ENCODE data around the gene PANK4. TPM values are rescaled to one million over a fixed set of nuclear protein-coding genes. Genes with fewer than 3 reads are reported as not detected.

PANK4 gene
- total RNA-seq, 1 donor from 2014 or later: 42.5 TPM

GRCh38 chr1:2466958-2467554 lies 59.3 kb downstream of the PANK4 start:
- Mint-ChIP-seq H3K36me3 (ENCODE audit: insufficient read depth) (no peaks in the 10 kb centered on the region), H3K4me1 (ENCODE audit: low read depth) (no peaks in the 10 kb centered on the region), H3K9me3 (ENCODE audit: low read depth) (no peaks in the 10 kb centered on the region), H3K27ac (no peak overlapping the region), H3K27me3 (peaks cover 21% of the 10 kb centered on the region), H3K4me3 (ENCODE audit: low read depth) (no peak overlapping the region)
- no peak for DNase-seq (ENCODE audit: low spot score, unreplicated experiment)
- no peak for TF ChIP-seq CTCF (IDR thresholded peaks at IDR 0.05; ENCODE audit: unreplicated experiment)

GRCh38 chr1:2466270-2466665 lies 60.1 kb downstream of the PANK4 start:
- peaks cover 21% of the 10 kb centered on the region for H3K27me3 Mint-ChIP-seq
- no peaks in the 10 kb centered on the region for H3K4me1 Mint-ChIP-seq (ENCODE audit: low read depth)
- no peaks in the 10 kb centered on the region for H3K36me3 Mint-ChIP-seq (ENCODE audit: insufficient read depth)
- TF ChIP-seq CTCF (IDR thresholded peaks at IDR 0.05; ENCODE audit: unreplicated experiment): no peak
- H3K9me3 Mint-ChIP-seq (ENCODE audit: low read depth): no peaks in the 10 kb centered on the region
- DNase-seq (ENCODE audit: low spot score, unreplicated experiment): no peak
- no peak overlapping the region for H3K4me3 Mint-ChIP-seq (ENCODE audit: low read depth)
- H3K27ac Mint-ChIP-seq: no peak overlapping the region

- no peaks in the 10 kb centered on the region for H3K36me3 Mint-ChIP-seq (ENCODE audit: insufficient read depth)
- no peak for DNase-seq (ENCODE audit: low spot score, unreplicated experiment)
- no peak for TF ChIP-seq CTCF (IDR thresholded peaks at IDR 0.05; ENCODE audit: unreplicated experiment)
- no peaks in the 10 kb centered on the region for H3K4me1 Mint-ChIP-seq (ENCODE audit: low read depth)
- H3K27ac Mint-ChIP-seq: no peak overlapping the region
- no peak overlapping the region for H3K4me3 Mint-ChIP-seq (ENCODE audit: low read depth)
- H3K27me3 Mint-ChIP-seq: peaks cover 21% of the 10 kb centered on the region
- H3K9me3 Mint-ChIP-seq (ENCODE audit: low read depth): no peaks in the 10 kb centered on the region
These were observed 60.8 kb downstream of the PANK4 start for GRCh38 chr1:2465371-2466269.

- no peaks in the 10 kb centered on the region for H3K4me1 Mint-ChIP-seq (ENCODE audit: low read depth)
- H3K27ac Mint-ChIP-seq: no peak overlapping the region
- TF ChIP-seq CTCF (IDR thresholded peaks at IDR 0.05; ENCODE audit: unreplicated experiment): no peak
- no peaks in the 10 kb centered on the region for H3K9me3 Mint-ChIP-seq (ENCODE audit: low read depth)
- DNase-seq (ENCODE audit: low spot score, unreplicated experiment): no peak
- H3K27me3 Mint-ChIP-seq: peaks cover 17% of the 10 kb centered on the region
- no peaks in the 10 kb centered on the region for H3K36me3 Mint-ChIP-seq (ENCODE audit: insufficient read depth)
- no peak overlapping the region for H3K4me3 Mint-ChIP-seq (ENCODE audit: low read depth)
These were observed 63.0 kb downstream of the PANK4 start for GRCh38 chr1:2463396-2463795.

- no peak overlapping the region for H3K4me3 Mint-ChIP-seq (ENCODE audit: low read depth)
- H3K27me3 Mint-ChIP-seq: peaks cover 14% of the 10 kb centered on the region
These were observed 63.6 kb downstream of the PANK4 start for GRCh38 chr1:2462819-2463218.

More at GRCh38 chr1:2462819-2463218, 63.6 kb downstream of the PANK4 start:
- DNase-seq (ENCODE audit: low spot score, unreplicated experiment): no peak
- H3K4me1 Mint-ChIP-seq (ENCODE audit: low read depth): no peaks in the 10 kb centered on the region
- H3K36me3 Mint-ChIP-seq (ENCODE audit: insufficient read depth): no peaks in the 10 kb centered on the region
- no peaks in the 10 kb centered on the region for H3K9me3 Mint-ChIP-seq (ENCODE audit: low read depth)
- no peak for TF ChIP-seq CTCF (IDR thresholded peaks at IDR 0.05; ENCODE audit: unreplicated experiment)
- no peak overlapping the region for H3K27ac Mint-ChIP-seq

Measured in progenitor cell of endocrine pancreas (in vitro differentiated cells).